Cardiac muscle cell (in vitro differentiated cells and primary cell): ENCODE data around the gene PLAU. TPM values are rescaled to one million over a fixed set of nuclear protein-coding genes. Genes with fewer than 3 reads are reported as not detected.

Experiments used
- DNase-seq, 2 donors: peaks; one replicate each; pipeline versions ENCODE4 v3.0.0 to v3.0.0-alpha.2; 2010 to 2017; ENCODE audit warnings: low read depth in 1 of 2, low spot score in 1 of 2
- H3K27ac ChIP-seq: fragments of 200-600 bp; sonication (generic); 2 replicates; pipeline ENCODE4 v1.5.1; 2016
- H3K27me3 ChIP-seq: fragments of 200-600 bp; sonication (generic); 2 replicates; pipeline ENCODE4 v1.6.0; 2016; ENCODE audit warnings: control low read depth
- H3K36me3 ChIP-seq: fragments of 200-600 bp; sonication (generic); 2 replicates; pipeline ENCODE4 v1.5.1; 2016; ENCODE audit warnings: control low read depth
- H3K4me1 ChIP-seq: fragments of 200-600 bp; sonication (generic); 2 replicates; pipeline ENCODE4 v1.8.1; 2017; ENCODE audit warnings: low read depth, mild to moderate bottlenecking, mixed run types
- H3K4me3 ChIP-seq: fragments of 200-600 bp; sonication (generic); 2 replicates; pipeline ENCODE4 v1.5.1; 2016; ENCODE audit warnings: mild to moderate bottlenecking
- H3K9me3 ChIP-seq: fragments of 200-600 bp; sonication (generic); 2 replicates; pipeline ENCODE4 v1.5.1; 2017; ENCODE audit warnings: low read depth, mild to moderate bottlenecking, control low read depth
- polyA plus RNA-seq: library from polyadenylated mRNA; unstranded; fragments of >200 nt; fragmentation: Nextera tagmentation; extraction: Ambion mirVana; gene quantifications from 2 replicates; pipeline ENCODE4 v1.2.1, GENCODE V29; 2016
- total RNA-seq: library from RNA; depleted of rRNA; stranded (reverse); fragments of >200 nt; gene quantifications from 2 replicates; pipeline ENCODE4 v1.2.3, GENCODE V29; 2016
- TF ChIP-seq, protein P1 (sequence below): IDR thresholded peaks from 2 replicates; pipeline ENCODE4 v1.5.1; 2012; ENCODE audit warnings: low read depth, mild to moderate bottlenecking, low read length

Gene PLAU
- total and polyA plus RNA-seq, 2 experiments from 2014 or later, result 3.8 to 4.1 TPM

DNA sequence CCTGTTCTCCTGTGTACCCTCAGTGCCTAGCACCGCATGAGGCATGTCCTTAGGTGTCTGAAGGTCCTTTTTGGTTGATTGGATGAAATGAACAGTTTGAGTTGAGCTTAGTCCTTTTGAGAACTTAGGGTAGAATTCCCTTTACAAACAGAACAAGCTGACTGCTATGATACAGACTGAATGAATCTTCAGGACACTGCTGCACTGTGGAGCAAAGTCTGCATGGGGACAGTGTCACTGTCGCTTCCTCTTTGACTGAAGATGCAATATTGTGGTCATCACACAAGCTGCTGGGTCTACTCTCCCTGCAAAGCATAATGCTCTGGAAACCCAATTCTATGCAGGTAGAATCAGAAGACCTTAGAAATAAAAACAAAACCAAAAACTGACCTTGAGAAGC, 8.6 kb upstream of the PLAU start:
- TF ChIP-seq, protein P1, sequence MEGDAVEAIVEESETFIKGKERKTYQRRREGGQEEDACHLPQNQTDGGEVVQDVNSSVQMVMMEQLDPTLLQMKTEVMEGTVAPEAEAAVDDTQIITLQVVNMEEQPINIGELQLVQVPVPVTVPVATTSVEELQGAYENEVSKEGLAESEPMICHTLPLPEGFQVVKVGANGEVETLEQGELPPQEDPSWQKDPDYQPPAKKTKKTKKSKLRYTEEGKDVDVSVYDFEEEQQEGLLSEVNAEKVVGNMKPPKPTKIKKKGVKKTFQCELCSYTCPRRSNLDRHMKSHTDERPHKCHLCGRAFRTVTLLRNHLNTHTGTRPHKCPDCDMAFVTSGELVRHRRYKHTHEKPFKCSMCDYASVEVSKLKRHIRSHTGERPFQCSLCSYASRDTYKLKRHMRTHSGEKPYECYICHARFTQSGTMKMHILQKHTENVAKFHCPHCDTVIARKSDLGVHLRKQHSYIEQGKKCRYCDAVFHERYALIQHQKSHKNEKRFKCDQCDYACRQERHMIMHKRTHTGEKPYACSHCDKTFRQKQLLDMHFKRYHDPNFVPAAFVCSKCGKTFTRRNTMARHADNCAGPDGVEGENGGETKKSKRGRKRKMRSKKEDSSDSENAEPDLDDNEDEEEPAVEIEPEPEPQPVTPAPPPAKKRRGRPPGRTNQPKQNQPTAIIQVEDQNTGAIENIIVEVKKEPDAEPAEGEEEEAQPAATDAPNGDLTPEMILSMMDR, result no peak
- Histone ChIP-seq H3K36me3 (no peaks in the 10 kb centered on the region), H3K27ac (no peak overlapping the region), H3K27me3 (peaks cover 3% of the 10 kb centered on the region), H3K9me3 (no peaks in the 10 kb centered on the region), H3K4me1 (peaks cover 10% of the 10 kb centered on the region), H3K4me3 (no peak overlapping the region)
- DNase-seq, result no peak

DNA sequence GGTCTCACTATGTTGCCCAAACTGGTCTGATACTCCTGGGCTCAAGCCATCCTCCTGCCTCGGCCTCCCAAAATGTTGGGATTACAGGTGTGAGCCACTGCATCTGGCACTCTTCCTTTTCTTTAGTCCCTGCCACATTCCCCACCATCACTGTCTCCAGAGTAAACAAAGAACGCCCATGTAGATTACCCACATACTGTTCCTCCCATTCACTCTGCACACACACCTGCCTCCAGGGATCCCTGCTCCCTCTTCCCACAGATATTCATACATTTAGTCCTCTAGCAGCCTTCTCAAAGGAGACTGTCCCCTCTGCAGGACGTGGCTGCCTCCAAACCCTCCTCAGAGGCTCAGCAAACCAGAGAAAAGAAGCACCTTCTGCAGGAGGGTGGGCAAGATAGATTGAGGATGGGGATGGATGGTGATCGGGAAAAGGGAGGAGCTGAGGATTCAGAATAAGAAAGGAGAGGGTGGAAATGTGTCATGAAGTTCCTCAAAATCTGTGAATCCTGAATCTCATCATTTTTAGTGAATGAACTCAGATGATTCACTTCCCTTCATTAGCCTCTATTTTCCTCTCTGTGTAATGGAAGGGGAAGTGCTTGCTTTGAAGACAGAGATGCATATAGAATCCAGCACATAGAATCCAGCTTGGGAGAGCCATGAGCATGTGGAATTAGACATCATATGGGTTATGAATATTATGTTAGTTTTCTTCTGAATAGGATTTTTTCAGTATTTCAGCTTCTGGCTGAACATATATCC, 5.5 kb upstream of the PLAU start:
- H3K4me1 ChIP-seq, result peaks cover 14% of the 10 kb centered on the region
- H3K36me3 ChIP-seq, result no peaks in the 10 kb centered on the region
- H3K9me3 ChIP-seq, result no peaks in the 10 kb centered on the region
- TF ChIP-seq, protein P1, result no peak
- H3K27ac ChIP-seq, result no peak overlapping the region
- H3K27me3 ChIP-seq, result peaks cover 7% of the 10 kb centered on the region
- DNase-seq, result no peak
- no peak overlapping the region for H3K4me3 ChIP-seq

DNA sequence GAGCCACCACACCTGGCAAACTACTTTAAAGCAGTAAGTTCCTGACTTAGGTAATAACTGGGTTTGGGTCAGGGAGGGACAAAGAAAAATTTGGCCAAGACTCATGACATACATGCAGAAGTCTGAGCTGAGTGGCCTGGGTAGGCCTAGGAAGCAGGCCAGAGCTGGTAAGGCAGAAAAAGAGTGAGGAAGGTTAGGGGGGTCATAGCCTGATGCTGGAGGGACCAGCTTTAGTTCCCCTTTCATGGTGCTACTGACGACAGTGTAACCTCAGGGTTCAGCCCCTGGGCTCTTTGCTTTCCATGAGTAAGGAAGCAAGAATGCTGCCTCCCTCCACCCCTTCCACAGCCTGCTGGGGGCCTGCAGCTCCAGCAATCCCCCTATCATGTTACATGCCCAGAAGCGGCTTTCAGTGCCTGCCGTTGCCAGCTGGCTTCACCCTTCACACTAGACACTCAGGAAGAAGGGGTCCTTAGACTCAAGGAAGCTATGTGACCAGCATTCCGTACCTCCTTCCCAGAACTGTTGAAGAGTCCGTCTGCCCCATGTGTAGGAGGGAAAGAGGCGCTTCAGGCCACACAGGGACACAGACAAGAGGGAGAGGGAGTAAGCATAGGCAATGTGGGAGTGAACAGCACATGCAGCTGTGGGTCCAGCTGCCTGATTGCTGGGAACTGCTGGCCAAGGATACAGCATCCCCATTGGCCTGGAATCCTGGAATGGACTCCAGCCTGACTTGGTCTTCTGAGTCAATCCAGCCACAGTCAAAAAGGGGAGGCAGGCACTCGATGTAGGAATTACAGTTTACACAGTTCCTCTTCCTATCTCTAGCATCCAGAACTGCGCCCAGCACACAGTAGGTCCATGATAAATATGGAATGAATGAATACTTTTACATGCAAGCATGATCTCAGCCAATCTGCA, 4.1 kb upstream of the PLAU start:
- TF ChIP-seq, protein P1, result no peak
- Histone ChIP-seq H3K27me3 (peaks cover 13% of the 10 kb centered on the region), H3K27ac (peak overlapping the region; percentile 77), H3K4me1 (peaks cover 14% of the 10 kb centered on the region), H3K36me3 (no peaks in the 10 kb centered on the region), H3K4me3 (no peak overlapping the region), H3K9me3 (no peaks in the 10 kb centered on the region)
- peak; percentile 74 to 99 for DNase-seq

DNA sequence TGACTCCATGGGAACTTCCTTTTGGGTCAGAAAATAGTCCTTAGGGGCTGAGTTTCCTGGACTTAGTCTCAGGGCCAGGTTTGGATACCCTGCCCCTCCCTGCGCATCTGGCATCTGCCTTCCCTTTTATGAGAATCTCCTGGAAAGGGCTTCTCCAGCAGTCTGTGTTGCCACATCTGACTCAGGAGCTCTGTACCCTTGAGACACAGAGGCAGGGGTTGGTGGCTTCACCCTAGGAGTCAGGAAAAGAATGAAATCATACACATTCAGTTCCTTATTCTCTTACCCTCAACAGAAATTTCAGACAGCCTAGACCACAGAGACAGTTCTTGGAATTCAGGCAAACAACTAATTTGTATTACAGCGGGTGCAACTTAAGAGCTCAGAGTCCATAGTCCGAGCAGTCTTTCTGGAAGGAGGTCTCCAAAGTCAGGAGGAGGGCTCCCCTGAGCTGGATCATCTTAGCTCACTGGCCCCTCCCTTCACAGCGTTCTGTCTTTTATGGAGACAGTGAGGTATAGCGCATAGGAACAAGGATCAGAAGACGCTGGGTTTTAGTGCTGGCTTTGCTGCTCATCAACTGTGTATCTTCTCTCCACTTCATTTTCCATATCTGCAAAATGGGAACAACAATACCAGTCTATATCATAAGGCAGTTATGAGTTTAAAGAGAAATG, 3.0 kb upstream of the PLAU start:
- Histone ChIP-seq H3K27ac (no peak overlapping the region), H3K36me3 (no peaks in the 10 kb centered on the region), H3K4me1 (peaks cover 14% of the 10 kb centered on the region), H3K27me3 (peaks cover 16% of the 10 kb centered on the region), H3K4me3 (no peak overlapping the region), H3K9me3 (no peaks in the 10 kb centered on the region)
- peak in 1 of 2 donors; percentile 63 for DNase-seq
- TF ChIP-seq, protein P1, result no peak

DNA sequence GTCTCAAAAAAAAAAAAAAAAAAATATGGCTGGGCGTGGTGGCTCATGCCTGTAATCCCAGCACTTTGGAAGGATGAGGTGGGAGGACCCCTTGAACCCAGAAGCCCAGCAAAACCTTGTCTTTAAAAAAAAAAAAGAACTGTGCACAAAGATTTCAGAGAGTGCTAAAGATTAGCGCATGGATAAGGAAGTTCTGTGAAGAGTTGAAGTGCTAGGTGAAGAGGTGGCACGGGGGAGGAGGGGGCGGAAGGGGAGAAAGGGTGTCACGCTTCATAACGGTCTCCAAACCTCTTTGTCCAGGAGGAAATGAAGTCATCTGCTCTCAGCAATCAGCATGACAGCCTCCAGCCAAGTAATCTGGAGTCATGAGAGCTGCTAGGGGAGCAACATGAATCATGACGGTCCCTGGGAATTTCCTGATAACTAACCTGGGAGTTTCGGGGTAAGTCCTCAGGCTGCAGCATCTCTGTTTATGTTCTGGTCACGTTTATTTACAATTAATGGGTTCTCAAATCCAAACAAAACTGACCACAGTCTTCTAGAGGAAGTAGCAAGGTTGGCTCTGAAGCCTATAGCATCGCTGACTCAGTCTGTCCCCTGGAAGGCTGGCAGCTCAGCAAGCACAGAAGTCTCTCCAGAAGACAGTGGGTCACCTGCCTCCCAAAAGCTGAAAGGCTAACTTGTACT, 1.9 kb upstream of the PLAU start:
- H3K4me1 ChIP-seq, result peaks cover 14% of the 10 kb centered on the region
- no peaks in the 10 kb centered on the region for H3K36me3 ChIP-seq
- H3K27me3 ChIP-seq, result peaks cover 16% of the 10 kb centered on the region
- TF ChIP-seq, protein P1, result no peak
- H3K27ac ChIP-seq, result no peak overlapping the region
- DNase-seq, result peak in 1 of 2 donors; percentile 86
- no peak overlapping the region for H3K4me3 ChIP-seq
- no peaks in the 10 kb centered on the region for H3K9me3 ChIP-seq
